HEK293 (cell line): Measurements from ENCODE around the gene CNTNAP5.

ENCODE experiments used
- YY1 ChIP-seq: fragments of 450-650 bp; formaldehyde crosslinking; IDR thresholded peaks from 2 replicates; pipeline ENCODE4 v1.5.1; 2018; ENCODE audit warnings: missing biosample characterization, missing genetic modification characterization
- YY2 ChIP-seq: fragments of 450-650 bp; formaldehyde crosslinking; IDR thresholded peaks from 2 replicates; pipeline ENCODE4 v1.5.1; 2016; ENCODE audit warnings: missing biosample characterization, missing genetic modification characterization
- ZNF274 ChIP-seq, 2 experiments: fragments of 200-500 bp in 1 of 2; fragments of 450-650 bp in 1 of 2; sonication (Bioruptor generic) in 1 of 2; formaldehyde crosslinking in 1 of 2; IDR thresholded peaks; 2 replicates each; pipeline versions ENCODE4 v1.5.1 to v1.6.1; 2014 to 2016; ENCODE audit warnings: borderline replicate concordance in 1 of 2, inconsistent platforms in 1 of 2, low read length in 1 of 2, missing biosample characterization in 1 of 2, missing genetic modification characterization in 1 of 2
- ZNF311 ChIP-seq: fragments of 450-650 bp; formaldehyde crosslinking; IDR thresholded peaks from 2 replicates; pipeline ENCODE4 v1.5.1; 2017; ENCODE audit warnings: missing biosample characterization, missing genetic modification characterization, borderline replicate concordance
- ZNF423 ChIP-seq: fragments of 450-650 bp; formaldehyde crosslinking; IDR thresholded peaks from 2 replicates; pipeline ENCODE4 v1.5.1; 2016; ENCODE audit warnings: missing biosample characterization, missing genetic modification characterization
- ZNF629 ChIP-seq: fragments of 450-650 bp; formaldehyde crosslinking; IDR thresholded peaks from 2 replicates; pipeline ENCODE4 v1.5.1; 2017; ENCODE audit warnings: missing biosample characterization, missing genetic modification characterization
- TF ChIP-seq, protein P1 (sequence below): fragments of 450-650 bp; formaldehyde crosslinking; IDR thresholded peaks from 2 replicates; pipeline ENCODE4 v1.5.1; 2016; ENCODE audit warnings: missing biosample characterization, missing genetic modification characterization

DNA sequence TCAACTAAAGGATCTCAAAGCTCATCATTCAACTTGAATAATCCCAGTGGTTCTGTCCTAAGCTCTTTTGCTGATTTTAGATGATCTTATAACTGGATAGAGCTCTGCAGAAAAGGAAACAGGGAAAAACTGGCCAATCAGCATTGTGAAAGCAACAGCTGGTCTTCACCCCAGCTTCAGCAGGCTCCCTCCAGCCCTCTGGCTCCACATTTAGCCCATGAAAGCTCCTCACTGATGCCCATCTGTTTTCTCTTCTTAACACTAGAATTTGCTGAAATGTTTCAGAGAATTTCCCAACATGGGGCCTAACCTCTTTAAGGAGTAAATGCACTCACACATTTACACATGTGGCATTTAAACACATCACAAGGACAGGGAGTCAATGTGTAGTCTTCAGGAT is 223.3 kb downstream of the CNTNAP5 start:
- TF ChIP-seq YY2 (tag by site-specific recombination) (no peak), ZNF311 (tag by site-specific recombination) (no peak), YY1 (no peak), ZNF629 (no peak), ZNF274 (IDR thresholded peaks at IDR 0.05; ENCODE audit: low read length) (no peak), ZNF274 (tag by site-specific recombination; IDR thresholded peaks at IDR 0.05; ENCODE audit: borderline replicate concordance) (no peak), ZNF423 (tag by site-specific recombination) (no peak)
- TF ChIP-seq, protein P1, sequence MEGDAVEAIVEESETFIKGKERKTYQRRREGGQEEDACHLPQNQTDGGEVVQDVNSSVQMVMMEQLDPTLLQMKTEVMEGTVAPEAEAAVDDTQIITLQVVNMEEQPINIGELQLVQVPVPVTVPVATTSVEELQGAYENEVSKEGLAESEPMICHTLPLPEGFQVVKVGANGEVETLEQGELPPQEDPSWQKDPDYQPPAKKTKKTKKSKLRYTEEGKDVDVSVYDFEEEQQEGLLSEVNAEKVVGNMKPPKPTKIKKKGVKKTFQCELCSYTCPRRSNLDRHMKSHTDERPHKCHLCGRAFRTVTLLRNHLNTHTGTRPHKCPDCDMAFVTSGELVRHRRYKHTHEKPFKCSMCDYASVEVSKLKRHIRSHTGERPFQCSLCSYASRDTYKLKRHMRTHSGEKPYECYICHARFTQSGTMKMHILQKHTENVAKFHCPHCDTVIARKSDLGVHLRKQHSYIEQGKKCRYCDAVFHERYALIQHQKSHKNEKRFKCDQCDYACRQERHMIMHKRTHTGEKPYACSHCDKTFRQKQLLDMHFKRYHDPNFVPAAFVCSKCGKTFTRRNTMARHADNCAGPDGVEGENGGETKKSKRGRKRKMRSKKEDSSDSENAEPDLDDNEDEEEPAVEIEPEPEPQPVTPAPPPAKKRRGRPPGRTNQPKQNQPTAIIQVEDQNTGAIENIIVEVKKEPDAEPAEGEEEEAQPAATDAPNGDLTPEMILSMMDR (tag by site-specific recombination) = no peak
